Activated CD4-positive, alpha-beta T cell treated with anti-CD3 and anti-CD28 coated beads, Interleukin-2, amount 50 U/mL, for 4 hours (primary cell): ENCODE measurements around the gene SLAMF9.

ENCODE experiments used
- DNase-seq, 2 experiments: peaks; one replicate each; pipeline ENCODE4 v3.0.0-alpha.2; 2020

Gene SLAMF9

DNA sequence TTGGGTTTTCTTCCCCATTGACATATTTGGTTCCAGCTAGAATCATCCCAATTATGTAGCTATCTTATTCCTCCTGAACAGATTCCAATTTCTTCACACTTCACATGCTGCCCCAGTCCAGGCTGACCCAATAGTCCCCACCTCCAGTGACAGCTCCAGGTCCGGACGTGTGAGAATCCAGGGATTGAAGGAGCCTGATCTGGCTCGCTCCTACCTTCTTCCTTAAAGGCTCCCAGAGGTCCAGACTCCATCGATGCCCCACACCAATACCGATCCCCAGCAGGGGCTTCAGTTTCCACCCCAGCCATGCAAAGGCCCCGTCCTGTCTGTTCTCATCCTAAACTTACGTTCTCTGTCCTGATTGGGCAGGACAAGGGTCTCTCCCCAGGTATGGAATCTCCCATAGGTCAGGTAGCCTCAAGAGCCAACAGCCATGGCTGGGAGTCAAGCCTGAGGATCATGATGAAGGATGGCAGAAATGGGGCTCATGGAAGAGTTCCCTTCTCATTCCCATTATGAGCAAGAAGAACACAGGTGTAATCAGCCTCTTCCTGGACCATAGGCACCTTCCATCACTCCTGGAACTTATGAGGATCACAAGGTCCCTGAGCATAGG, 20.4 kb upstream of the SLAMF9 start:
- DNase-seq = no peak

DNA sequence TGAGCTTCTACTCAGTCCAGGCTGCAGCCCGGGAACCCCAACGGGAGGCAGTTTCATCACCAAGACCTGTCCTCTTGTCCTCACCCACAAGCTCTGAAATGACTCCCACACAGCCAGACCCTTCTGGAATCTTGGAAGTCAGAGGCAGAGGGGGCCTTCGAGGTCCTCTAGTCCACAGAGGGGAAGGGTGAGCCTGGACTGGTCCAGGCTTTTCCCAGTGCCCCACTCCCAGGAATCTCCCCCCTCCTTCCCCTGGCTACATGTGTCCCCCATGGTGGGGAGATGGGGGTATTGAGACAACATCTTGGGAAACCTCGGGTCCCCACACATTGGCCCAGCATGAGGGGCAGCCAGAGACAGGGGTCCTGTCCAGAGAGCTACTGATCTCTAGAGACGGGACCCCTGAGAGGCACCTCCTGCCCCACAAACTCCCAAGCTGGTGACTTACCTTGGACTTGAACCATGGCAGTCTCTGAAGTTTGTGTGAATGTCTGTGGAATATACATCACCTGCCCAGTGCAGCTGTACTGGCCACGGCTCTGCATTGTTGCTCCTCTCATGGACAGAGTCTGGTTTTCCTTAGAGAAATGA, 19.4 kb upstream of the SLAMF9 start:
- no peak for DNase-seq

DNA sequence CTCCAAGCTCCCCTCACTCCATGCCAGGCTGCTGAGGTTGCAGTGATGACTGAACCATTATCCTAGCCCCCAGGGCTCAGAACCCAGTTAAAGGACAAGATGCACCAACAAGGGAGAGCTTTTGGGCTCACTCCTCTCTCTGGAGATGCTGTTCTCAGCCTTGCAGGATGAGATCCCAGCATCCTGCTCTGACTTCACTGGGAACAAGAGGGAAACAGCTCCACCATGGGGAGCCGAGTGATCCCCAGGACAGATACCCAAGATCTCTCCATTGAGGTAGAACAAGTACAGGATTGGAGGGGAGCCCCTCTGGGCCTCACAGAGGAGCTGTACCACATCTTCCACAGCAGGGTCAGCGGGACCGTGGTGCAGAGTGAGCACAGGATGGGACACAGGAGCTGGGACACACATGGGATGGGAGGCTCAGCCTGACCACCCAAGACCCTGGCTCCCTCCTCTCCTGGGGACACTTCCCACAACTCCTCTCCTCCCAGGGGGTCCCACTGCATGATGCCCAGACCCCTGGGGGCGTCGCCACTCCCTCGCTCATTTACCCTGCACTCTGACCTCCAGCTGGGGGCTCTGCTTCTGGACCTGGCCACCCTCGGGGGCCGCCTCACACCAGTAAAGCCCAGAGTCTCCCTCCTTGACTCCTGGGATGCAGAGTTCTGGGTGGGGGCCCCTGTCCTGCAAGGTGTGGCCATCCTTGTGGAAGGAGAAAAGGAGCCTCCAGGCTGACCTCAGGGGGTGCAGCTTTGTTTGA, 18.6 kb upstream of the SLAMF9 start:
- DNase-seq = no peak

DNA sequence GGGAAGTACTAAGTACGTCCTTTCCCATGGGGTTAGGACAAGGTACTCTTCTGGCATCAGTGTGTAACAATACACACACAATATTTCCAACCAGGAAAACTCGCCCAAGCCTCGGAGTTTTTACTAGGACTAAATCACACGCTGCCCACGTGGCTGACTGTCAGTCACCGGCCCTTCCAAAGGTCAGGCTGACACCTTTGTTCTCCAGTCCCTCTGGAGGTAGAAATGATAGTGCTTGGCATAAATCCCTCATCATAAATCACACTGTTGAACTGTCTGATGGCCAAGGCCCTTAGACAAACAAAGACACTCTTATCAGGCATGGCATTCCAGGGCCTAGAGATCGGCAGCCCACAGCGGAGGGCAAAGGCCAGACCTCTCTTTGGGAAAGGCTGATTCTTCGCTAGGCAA, 16.9 kb upstream of the SLAMF9 start:
- DNase-seq = no peak

DNA sequence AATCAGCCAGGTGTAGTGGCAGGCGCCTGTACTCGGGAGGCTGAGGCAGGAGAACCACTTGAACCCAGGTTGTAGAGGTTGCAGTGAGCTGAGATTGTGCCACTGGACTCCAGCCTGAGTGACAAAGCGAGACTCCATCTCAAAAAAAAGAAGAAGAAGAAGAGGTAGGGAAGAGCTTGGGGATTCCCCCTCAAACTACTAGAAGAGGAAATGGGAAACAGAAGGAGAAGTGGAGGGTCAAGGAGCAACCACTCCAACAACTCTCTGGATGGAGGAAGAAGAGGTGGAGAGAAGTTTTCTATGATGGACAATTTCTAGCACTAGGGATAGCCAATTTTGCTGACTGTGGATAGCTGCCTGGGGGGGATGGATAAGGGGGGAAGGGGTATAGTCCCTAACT, 14.9 kb upstream of the SLAMF9 start:
- no peak for DNase-seq

DNA sequence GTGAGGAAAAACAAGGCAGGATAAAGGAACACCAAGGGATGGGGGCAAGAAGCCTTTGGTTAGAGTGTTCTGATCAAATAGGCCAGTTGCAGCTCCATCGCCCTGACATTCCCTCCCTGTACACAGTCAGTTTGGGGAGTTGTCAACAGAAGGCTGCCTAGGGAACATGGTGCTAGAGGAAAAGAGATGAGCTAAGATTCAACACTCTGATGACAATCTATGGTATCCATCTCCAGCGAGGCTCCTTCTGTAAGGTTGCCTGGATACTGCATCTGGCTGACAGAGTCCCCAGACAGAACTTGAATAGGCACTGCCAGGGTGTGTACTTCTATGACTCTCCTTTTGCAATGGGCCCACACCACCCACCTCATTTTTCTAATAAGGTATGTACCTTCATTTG, 11.2 kb upstream of the SLAMF9 start:
- DNase-seq = no peak

DNA sequence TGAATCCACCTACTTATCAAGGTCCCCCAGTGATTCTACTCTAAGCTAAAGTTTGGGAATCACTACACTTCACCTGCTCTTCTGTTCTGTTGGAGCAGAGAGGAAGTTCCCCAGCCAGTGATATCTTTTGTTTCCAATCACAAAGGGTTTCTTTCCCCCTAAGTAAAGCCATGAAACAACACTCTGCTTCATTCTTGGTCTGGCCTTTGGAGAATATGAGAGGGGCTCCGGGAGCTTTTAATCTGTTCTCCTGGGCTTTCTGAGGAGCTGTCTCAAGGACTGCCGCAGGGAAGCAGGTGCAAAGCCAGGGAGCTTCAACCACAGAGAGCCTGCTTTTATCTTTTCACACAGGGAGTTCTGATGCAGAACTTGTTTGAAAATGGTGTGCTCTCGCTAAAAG, 10.1 kb upstream of the SLAMF9 start:
- DNase-seq = no peak

DNA sequence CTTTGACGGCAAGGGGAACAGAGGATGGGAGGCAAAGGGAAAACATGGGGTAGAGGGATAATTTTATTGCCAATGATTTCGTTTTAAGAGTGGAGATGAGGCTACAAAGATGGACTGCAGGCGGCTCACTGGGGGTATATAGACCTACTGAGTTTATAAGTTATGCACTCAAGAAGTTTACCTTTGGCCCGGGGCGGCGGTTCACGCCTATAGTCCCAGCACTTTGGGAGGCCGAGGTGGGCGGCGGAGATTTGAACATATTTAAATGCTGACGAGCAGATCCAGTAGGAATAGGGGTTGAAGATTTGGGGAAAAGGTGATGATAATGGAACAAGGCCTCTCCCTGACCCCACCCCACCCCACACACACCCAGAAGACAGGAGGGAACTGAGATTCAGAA, 8.1 kb upstream of the SLAMF9 start:
- DNase-seq = no peak

DNA sequence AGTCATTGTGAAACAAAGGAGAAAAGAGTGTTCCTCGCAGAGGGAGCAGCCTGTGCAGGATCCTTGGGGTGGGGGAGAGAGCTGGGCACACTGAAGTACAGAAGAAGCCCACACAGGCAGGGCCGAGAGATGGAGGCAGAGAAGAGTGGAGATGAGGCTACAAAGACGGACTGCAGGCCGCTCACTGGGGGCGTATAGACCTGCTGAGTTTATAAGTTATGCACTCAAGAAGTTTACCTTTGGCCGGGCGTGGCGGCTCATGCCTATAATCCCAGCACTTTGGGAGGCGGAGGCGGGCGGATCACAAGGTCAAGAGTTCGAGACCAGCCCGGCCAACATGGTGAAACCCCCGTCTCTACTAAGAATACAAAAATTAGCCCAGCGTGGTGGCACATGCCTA, 7.6 kb upstream of the SLAMF9 start:
- no peak for DNase-seq

DNA sequence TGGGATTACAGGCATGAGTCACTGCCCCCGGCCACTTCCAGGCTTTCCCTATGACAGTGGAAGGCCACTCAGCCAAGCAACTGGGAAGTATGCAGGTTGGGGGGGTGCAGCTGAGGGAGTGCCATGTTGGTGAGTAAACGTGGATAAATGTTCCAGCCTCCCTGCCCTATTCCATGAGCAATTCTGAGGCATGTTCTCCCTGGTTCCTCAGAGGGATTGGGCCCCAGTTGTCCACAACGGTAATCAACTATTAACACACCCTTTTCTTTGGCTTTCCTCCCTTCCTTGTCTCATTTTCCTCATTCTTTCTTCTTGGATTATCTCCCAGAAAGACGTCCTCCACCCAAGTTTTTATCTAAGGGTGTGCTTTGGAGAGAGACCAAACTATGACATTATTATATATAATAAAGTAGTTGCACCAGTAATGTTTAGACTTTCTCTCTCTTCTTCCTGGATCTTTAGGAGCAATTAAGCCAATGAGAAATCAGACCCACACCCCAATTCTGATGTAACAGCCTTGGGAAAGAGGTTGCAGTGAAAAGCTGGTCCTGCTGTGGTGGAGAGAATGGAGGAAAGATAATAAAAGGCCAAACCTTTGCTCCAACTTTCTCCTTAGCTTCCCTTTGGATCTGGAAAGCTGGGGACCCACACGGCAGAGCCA, 6.8 kb upstream of the SLAMF9 start:
- no peak for DNase-seq

DNA sequence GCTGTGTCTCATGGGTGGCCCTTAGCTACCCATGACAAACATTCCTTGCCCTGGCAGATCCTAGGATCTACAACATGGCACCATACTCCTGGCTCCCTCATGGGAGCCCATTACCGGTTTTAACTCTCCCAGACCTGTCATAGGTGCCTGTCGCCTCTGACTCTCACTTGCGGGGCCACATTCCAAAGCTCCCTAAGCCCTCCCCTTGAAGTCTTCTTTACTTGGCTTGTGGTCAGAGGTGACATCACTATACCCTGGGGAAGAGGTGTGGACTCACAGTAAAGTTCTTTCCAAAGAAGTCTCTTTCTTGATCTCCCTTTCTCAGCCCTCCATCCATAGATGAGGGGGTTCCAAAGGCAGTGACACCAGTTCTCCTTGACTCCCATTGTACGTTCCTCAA, 5.4 kb upstream of the SLAMF9 start:
- no peak for DNase-seq

DNA sequence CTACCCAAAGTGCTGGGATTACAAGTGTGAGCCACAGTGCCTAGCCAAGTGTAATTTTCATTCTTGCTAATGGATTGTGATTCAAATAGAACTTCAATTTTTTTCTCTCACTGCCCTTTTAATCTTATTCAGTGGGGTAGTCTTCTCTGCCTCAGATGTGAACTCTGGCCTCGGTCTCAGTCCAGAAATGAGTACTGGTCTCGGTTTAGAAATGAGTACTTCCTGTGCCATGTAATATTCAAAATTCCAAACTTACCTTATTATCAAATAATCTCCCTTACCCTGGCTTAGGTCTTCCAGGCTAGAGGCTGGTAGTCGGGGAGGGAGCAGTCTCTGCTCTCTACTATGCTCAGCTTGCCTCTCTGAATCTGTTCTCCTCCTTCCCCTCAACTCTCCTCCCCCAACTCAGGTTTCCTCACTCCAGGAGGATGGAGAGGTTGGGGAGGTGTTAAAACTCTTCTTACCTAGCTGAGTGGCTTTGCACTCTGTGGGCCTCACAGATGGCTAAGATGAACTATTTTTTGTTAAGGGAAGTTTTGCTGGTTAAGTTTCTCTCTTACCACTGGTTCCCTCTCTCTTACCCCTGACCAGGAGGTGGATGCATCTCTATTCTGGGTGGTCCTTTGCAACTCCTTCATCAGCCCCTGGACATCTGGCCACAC, 4.8 kb upstream of the SLAMF9 start:
- DNase-seq = no peak

DNA sequence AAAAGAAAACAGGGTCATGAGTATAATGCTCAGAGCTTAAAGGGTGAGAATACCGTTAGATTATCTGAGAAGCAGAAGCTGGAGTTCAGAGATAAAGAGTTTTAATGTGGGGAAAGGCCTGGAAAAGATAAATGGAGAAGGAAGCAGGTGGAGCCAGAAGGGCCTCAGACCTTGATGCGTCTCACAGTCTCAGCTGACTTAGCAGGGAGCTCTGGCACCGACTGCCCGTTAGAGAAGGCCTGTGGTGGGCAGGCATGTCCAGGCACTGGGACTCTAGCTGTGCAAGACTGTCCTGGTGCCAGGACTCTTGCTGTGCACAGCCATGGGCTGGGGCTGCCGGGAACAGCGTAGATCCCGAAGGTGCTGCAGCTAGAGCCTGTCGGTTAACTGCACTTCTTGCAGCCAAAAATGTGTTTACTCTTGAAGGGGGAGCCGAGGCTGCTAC, 3.8 kb upstream of the SLAMF9 start:
- no peak for DNase-seq

DNA sequence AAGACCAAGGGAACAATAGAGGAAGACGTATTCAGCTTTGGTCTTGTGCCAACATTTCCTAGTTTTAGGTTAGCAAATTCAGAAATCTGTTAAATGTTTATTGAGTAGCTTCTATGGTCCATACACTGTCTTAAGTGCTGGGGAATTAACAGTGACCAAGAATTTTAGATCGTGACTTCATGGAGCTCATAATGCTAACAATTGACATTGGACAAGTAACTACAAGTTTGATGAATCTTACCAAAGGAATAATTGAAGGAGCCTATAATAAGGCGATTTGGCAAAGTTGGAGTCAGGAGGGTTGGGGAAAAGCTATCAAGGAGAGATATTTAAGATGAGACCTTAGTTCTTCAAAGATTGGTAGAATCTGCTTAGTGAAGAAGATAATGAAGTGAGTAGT, 1.4 kb upstream of the SLAMF9 start:
- no peak for DNase-seq

DNA sequence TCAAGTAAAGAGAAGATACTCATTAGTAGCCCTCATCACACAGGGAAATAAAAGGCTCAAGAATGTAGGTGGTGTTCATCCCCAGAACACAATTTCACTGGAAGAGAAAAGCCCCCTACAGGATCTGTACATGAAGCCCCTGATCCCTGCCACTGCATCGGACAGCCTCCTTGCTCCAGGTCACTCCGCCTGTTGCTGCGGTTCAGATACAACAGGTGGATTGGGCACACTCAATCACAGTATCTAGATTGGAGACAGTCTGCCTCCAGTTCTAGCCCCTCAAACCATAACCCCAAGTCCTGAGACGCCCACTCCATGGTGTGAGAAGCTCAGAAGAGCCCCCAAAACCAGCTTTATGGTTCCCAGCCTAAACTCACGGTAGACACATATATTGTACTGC, 1.1 kb downstream of the SLAMF9 start:
- no peak for DNase-seq

DNA sequence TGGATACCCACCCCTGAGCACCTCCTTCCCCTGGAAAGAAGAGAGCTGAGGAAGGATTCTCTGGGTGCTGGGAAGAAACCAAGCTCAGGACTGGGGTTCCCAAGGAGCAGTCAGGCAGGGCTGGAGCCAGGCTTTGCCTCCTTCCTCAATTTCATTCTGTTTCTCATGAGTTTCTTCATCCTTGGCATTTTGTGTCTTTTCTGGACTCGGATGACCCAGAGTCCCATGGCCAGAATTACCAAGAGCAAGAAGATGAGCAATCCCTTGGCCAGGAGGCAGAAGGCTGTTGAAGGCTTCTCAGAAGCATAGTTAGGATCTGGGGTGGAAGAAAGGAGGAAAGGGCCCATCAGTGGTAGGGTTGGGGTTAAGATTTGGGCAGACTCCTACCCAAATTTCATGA, 2.5 kb downstream of the SLAMF9 start:
- no peak for DNase-seq

DNA sequence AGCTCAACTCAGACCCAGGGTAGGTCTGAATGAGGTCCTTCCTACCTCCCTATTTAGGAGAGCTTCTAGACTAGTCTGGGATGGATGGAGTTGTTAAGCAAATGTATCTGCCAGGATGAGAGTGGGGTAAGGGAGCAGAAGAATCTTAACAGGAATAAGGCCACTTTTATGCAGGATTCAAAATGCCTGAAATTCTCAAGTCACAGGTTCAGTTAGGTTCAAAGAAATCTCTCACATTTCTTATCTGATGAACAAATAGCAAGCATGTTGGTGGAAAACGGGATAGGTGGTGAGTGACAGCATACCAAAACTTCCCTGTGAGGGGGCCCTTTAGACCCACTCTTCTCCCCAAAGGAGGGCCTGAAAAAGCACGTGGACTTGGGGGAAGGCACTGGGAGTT, 3.0 kb downstream of the SLAMF9 start:
- DNase-seq = no peak

DNA sequence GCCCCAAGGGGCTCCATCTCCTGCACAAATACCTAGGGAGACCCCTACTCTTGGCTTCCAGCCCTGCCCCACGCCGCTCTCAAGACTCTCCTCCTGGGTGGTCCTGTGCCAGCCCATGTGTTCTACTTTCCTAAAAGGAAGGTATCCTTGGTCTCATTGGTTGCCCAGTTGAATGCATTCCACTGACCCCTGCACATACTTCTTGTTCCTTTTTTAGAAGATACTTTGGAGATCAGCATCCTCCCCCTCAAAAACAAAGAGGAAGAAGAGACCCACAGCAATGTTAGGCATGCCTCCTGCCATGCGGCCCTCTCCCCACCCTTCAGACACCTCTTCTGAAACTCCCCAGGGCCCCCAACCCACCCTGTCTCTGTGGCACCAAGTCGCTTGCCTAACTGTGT, 4.1 kb downstream of the SLAMF9 start:
- no peak for DNase-seq

DNA sequence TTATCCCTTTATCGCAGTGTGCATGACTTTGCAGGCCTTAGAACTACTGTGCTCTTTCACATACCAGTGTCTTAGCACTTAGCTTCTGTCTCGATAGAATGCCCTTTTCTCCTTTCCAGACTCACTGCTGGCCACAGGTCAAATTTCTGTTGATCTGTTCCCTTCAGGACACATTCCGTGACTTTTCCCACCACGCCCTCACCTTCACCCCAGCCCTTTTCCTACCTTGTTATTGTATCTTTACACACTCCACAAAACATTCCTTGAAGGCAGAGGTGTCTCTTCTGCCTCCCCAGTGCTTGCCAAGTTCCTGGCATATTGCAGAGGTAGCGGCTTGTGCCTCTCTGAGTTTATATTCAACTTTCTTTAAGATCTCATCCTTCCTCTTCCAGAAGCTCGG, 4.9 kb downstream of the SLAMF9 start:
- no peak for DNase-seq

DNA sequence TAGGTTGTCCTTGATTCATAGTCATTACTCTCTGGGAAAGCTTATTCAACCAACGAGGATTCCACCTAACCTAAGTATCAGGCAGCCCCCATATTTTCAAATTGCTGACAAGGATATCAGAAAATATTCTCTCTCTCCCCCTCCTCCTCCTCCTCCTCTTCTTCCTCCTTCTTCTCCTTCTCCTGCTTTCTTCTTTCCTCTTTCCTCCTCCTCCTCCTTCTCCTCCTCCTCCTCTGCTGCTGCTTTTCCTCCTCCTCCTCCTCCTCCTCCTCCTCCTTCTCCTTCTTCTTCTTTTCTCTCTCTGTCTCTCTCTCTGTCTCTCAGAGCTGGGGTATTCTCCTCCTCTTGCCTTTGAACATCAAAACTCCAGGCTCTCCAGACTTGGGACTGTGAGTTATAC, 6.1 kb downstream of the SLAMF9 start:
- DNase-seq = no peak

DNA sequence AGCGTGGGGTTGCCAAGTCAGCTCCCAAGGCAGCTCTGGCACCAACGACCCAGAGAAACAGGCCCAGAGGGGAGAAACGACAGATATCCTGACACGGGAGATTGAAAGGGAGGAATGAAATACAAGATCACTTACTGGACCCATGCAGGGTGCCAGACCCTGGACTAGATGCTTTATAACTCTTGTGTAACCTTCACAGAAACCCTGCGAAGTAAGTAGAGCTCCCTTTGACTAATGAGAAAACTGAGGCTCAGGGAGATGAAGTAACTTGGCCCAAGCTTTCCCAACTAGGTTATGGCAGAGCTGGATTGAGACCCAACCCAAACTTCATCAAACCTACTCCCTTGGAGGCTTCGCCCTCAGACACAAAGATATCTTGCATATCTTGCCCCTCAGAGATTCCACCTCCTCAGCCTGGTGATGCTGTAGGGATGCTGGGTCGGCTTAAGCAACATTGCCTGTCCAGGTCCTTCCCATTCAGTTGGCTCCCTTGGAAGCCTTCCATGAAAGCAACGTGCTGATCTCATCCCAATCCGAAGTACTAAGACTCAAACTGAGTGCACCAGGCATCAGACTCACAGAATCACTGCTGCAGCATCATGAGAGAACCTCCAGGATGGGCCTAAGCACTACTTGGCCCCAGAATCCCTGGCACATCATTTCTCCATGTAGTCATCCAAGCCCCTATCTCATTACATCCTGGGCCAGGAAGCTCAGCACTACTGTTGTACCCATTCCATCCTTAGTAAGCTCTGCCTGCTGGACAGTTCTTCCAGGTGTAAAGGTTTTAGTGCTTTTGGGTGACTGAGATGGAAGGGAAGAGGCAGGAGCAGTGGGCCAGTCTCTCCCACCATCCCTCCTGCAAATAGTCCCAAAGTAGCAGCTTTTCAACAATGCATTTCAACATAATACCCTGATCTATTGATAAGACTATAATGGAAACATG, 7.5 kb downstream of the SLAMF9 start:
- DNase-seq = no peak
